Nephron progenitor cell (in vitro differentiated cells): ENCODE results near the gene CUBN.
"Not testable (repeated sequence)": the region's sequence is repeated elsewhere in the genome, so short reads cannot be mapped to it uniquely, and the experiment has no call there.

ENCODE experiments used
- DNase-seq: peaks from one replicate; pipeline ENCODE4 v3.0.0; 2021
- H3K27ac Mint-ChIP-seq: 2 replicates; pipeline ENCODE4 v1.8.0; 2021; ENCODE audit warnings: mild to moderate bottlenecking, moderate library complexity, mixed read lengths
- H3K27me3 Mint-ChIP-seq: 2 replicates; pipeline ENCODE4 v1.8.0; 2021; ENCODE audit warnings: mild to moderate bottlenecking, low read depth, mixed read lengths; ENCODE audit not compliant: poor library complexity
- H3K36me3 Mint-ChIP-seq: 2 replicates; pipeline ENCODE4 v1.8.0; 2021; ENCODE audit warnings: low read depth, mixed read lengths
- H3K4me1 Mint-ChIP-seq: 2 replicates; pipeline ENCODE4 v1.8.0; 2021; ENCODE audit warnings: mixed read lengths
- H3K4me3 Mint-ChIP-seq: 2 replicates; pipeline ENCODE4 v1.8.0; 2021; ENCODE audit warnings: mild to moderate bottlenecking, moderate library complexity, mixed read lengths
- H3K9me3 Mint-ChIP-seq: 2 replicates; pipeline ENCODE4 v1.8.0; 2021; ENCODE audit warnings: mild to moderate bottlenecking, moderate library complexity, mixed read lengths
- CTCF ChIP-seq: fragments of 200-600 bp; sonication (generic); IDR thresholded peaks from 2 replicates; pipeline ENCODE4 v1.5.0; 2021; ENCODE audit warnings: antibody characterized with exemption

Gene CUBN

GRCh38 chr10:17021656-17022465, 107.8 kb downstream of the CUBN start:
- no peak overlapping the region for H3K27ac Mint-ChIP-seq
- H3K27me3 Mint-ChIP-seq: peaks cover 6% of the 10 kb centered on the region
- peaks cover 9% of the 10 kb centered on the region for H3K36me3 Mint-ChIP-seq
- H3K4me1 Mint-ChIP-seq: peaks cover 38% of the 10 kb centered on the region
- peak overlapping the region; percentile 35 for H3K4me3 Mint-ChIP-seq
- no peak for TF ChIP-seq CTCF
- peaks cover 27% of the 10 kb centered on the region for H3K9me3 Mint-ChIP-seq
- DNase-seq: no peak

GRCh38 chr10:17019696-17020095, 109.9 kb downstream of the CUBN start:
- Mint-ChIP-seq H3K9me3 (peaks cover 27% of the 10 kb centered on the region), H3K4me3 (no peak overlapping the region), H3K36me3 (peaks cover 9% of the 10 kb centered on the region), H3K4me1 (peaks cover 31% of the 10 kb centered on the region), H3K27me3 (peaks cover 6% of the 10 kb centered on the region), H3K27ac (no peak overlapping the region)
- TF ChIP-seq CTCF: no peak
- no peak for DNase-seq

GRCh38 chr10:17013131-17013983, 116.3 kb downstream of the CUBN start:
- not testable (repeated sequence) for H3K4me3 Mint-ChIP-seq, H3K36me3 Mint-ChIP-seq, H3K27ac Mint-ChIP-seq, H3K27me3 Mint-ChIP-seq, DNase-seq
- Mint-ChIP-seq H3K4me1 (peaks cover 11% of the 10 kb centered on the region), H3K9me3 (peaks cover 40% of the 10 kb centered on the region)

- DNase-seq, H3K4me3 Mint-ChIP-seq, H3K27me3 Mint-ChIP-seq, H3K27ac Mint-ChIP-seq, H3K36me3 Mint-ChIP-seq: not testable (repeated sequence)
- Mint-ChIP-seq H3K4me1 (peaks cover 17% of the 10 kb centered on the region), H3K9me3 (peaks cover 35% of the 10 kb centered on the region)
Measured at GRCh38 chr10:17012731-17013130, 116.9 kb downstream of the CUBN start.

GRCh38 chr10:17010363-17011145, 119.1 kb downstream of the CUBN start:
- DNase-seq: no peak
- Mint-ChIP-seq H3K4me1 (peaks cover 17% of the 10 kb centered on the region), H3K9me3 (peaks cover 43% of the 10 kb centered on the region), H3K27me3 (peaks cover 3% of the 10 kb centered on the region), H3K4me3 (no peak overlapping the region), H3K27ac (no peak overlapping the region), H3K36me3 (peaks cover 7% of the 10 kb centered on the region)
- no peak for TF ChIP-seq CTCF

GRCh38 chr10:17009212-17009700, 120.4 kb downstream of the CUBN start:
- H3K4me1 Mint-ChIP-seq: peaks cover 25% of the 10 kb centered on the region
- peaks cover 50% of the 10 kb centered on the region for H3K9me3 Mint-ChIP-seq
- peaks cover 7% of the 10 kb centered on the region for H3K36me3 Mint-ChIP-seq
- H3K4me3 Mint-ChIP-seq: no peak overlapping the region
- no peak for TF ChIP-seq CTCF
- no peak overlapping the region for H3K27ac Mint-ChIP-seq
- peaks cover 3% of the 10 kb centered on the region for H3K27me3 Mint-ChIP-seq
- DNase-seq: no peak
